ENCODE data around the gene CFAP100. TPM values are rescaled to one million over a fixed set of nuclear protein-coding genes. Genes with fewer than 3 reads are reported as not detected.

CFAP100 gene
- polyA plus RNA-seq, 3 donors = not detected

DNA sequence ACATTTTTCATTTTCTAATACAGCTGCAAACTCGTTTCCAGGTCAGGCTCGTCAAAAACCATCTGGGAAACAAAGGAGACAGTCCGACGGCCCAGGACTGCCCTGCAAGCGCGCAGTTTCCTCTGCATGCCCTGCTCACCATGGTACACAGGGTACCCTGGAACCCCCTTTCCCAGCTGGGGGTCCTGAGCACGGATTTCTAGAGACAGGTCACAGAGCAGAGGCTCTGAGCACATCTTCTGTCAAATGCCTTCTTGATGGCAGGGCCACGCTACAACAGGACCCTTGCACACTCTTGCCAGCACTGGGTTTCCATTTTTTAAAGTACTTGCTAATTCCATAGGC is 72.9 kb downstream of the CFAP100 start:
- Mint-ChIP-seq H3K4me1 (peaks cover 63% of the 10 kb centered on the region), H3K4me3 (no peak overlapping the region), H3K36me3 (peaks cover 75 to 87% of the 10 kb centered on the region in 2 donors), H3K27me3 (ENCODE audit: low read depth in 3 of 3) (no peaks in the 10 kb centered on the region), H3K27ac (peak overlapping the region in 2 of 7 donors; percentile 78 to 80), H3K9me3 (peaks cover 0 to 3% (median 0%) of the 10 kb centered on the region in 7 donors)
- intact Hi-C loops (cut with micrococcal nuclease) = loop anchor here in 1 of 2 donors (10.0 kb wide), 1 partner anchor 113 kb away; the partner anchor contains the start of gene KLF15
- Histone ChIP-seq H3K9ac (ENCODE audit: insufficient read depth, low read length, poor library complexity, severe bottlenecking) (no peak overlapping the region), H3K9me3 (replicated peaks in 1 of 2; ENCODE audit: control insufficient read depth in 1 of 2, insufficient read depth in 1 of 2, low read length in 2 of 2) (no peaks in the 10 kb centered on the region), H2AFZ (ENCODE audit: insufficient read depth, low read depth, low read length, poor library complexity, severe bottlenecking) (no peak overlapping the region), H3K4me3 (replicated peaks in 1 of 3; ENCODE audit: low read depth in 2 of 3, low read length in 3 of 3) (no peak overlapping the region), H3K4me2 (replicated peaks; ENCODE audit: extremely low read depth, low read length, poor library complexity, severe bottlenecking) (no peak overlapping the region), H4K20me1 (ENCODE audit: insufficient read depth, low read length) (peaks cover 96% of the 10 kb centered on the region), H3K36me3 (replicated peaks in 1 of 2; ENCODE audit: control insufficient read depth in 1 of 2, insufficient read depth in 2 of 2, low read length in 2 of 2) (peaks cover 66 to 83% of the 10 kb centered on the region in 2 donors), H3K79me2 (ENCODE audit: insufficient read depth, low read length) (peaks cover 80% of the 10 kb centered on the region), H3K27ac (ENCODE audit: low read depth in 1 of 2, low read length in 2 of 2) (peak overlapping the region; percentile 26 to 76), H3K27me3 (ENCODE audit: control insufficient read depth in 2 of 2, insufficient read depth in 2 of 2, low read length in 2 of 2) (no peaks in the 10 kb centered on the region), H3K4me1 (ENCODE audit: control insufficient read depth in 1 of 2, insufficient read depth in 2 of 2, low read length in 2 of 2) (peaks cover 59 to 66% of the 10 kb centered on the region in 2 donors)
- DNase-seq = no peak
- TF ChIP-seq, protein P1, sequence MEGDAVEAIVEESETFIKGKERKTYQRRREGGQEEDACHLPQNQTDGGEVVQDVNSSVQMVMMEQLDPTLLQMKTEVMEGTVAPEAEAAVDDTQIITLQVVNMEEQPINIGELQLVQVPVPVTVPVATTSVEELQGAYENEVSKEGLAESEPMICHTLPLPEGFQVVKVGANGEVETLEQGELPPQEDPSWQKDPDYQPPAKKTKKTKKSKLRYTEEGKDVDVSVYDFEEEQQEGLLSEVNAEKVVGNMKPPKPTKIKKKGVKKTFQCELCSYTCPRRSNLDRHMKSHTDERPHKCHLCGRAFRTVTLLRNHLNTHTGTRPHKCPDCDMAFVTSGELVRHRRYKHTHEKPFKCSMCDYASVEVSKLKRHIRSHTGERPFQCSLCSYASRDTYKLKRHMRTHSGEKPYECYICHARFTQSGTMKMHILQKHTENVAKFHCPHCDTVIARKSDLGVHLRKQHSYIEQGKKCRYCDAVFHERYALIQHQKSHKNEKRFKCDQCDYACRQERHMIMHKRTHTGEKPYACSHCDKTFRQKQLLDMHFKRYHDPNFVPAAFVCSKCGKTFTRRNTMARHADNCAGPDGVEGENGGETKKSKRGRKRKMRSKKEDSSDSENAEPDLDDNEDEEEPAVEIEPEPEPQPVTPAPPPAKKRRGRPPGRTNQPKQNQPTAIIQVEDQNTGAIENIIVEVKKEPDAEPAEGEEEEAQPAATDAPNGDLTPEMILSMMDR (IDR thresholded peaks at IDR 0.05) = no peak
- 84% methylated on average over 8 of the region's 8 CpGs for WGBS (ENCODE audit: insufficient coverage)

DNA sequence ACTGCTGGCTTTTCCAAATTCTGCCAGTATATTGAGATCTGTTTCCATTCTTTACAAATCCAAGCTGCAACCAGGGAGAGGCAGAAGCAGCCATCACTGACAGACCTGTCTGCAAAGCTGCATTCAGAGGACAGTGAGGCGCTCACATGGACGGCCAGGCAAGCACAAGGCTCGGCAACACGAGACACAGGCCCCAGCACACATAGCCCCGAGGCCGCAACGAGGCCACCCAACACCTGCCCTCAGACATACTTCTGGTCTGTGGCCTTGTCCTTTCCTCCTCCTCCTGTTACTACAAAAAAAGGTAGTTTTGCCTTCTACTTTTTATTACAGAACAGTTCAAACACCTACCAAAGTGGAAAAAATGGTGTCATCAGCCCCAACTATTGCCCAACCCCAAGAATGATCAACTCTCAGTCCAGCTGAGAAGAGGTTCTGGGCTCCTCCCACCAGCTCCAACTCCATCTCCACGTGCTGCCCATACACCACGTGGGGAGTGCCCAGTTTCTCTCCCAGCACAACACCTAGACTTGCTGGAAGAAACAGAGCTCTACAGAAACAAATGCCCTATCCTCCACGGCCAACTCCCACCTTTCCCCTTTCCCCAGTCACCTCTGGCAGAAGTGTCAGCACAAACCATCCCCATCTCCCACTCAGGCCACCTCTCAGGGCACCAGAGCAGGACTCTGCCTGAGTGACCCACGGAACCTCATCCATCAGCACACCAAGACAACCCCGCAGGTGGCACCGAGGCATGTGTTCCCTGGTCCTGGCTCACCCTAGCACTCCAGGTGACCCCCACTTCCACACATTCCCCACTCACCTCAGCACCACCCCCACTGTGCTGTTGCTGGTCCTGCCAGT is 73.6 kb downstream of the CFAP100 start:
- Histone ChIP-seq H3K4me2 (replicated peaks; ENCODE audit: extremely low read depth, low read length, poor library complexity, severe bottlenecking) (no peak overlapping the region), H3K4me1 (ENCODE audit: control insufficient read depth in 1 of 2, insufficient read depth in 2 of 2, low read length in 2 of 2) (peaks cover 65 to 73% of the 10 kb centered on the region in 2 donors), H3K27me3 (ENCODE audit: control insufficient read depth in 2 of 2, insufficient read depth in 2 of 2, low read length in 2 of 2) (no peaks in the 10 kb centered on the region), H3K4me3 (replicated peaks in 1 of 3; ENCODE audit: low read depth in 2 of 3, low read length in 3 of 3) (no peak overlapping the region), H3K27ac (ENCODE audit: low read depth in 1 of 2, low read length in 2 of 2) (peak overlapping the region; percentile 8 to 76), H3K79me2 (ENCODE audit: insufficient read depth, low read length) (peaks cover 81% of the 10 kb centered on the region), H3K9me3 (replicated peaks in 1 of 2; ENCODE audit: control insufficient read depth in 1 of 2, insufficient read depth in 1 of 2, low read length in 2 of 2) (no peaks in the 10 kb centered on the region), H2AFZ (ENCODE audit: insufficient read depth, low read depth, low read length, poor library complexity, severe bottlenecking) (no peak overlapping the region), H3K36me3 (replicated peaks in 1 of 2; ENCODE audit: control insufficient read depth in 1 of 2, insufficient read depth in 2 of 2, low read length in 2 of 2) (peaks cover 63 to 76% of the 10 kb centered on the region in 2 donors), H3K9ac (ENCODE audit: insufficient read depth, low read length, poor library complexity, severe bottlenecking) (no peak overlapping the region), H4K20me1 (ENCODE audit: insufficient read depth, low read length) (peaks cover 96% of the 10 kb centered on the region)
- H3K27me3 Mint-ChIP-seq (ENCODE audit: low read depth in 3 of 3) = no peaks in the 10 kb centered on the region
- intact Hi-C loops (cut with micrococcal nuclease) = loop anchor here in 1 of 2 donors (10.0 kb wide), 1 partner anchor 113 kb away; the partner anchor contains the start of gene KLF15
- peaks cover 0 to 3% (median 0%) of the 10 kb centered on the region in 7 donors for H3K9me3 Mint-ChIP-seq
- DNase-seq = peak; percentile 36 to 49 (median 46)
- H3K4me1 Mint-ChIP-seq = peaks cover 69% of the 10 kb centered on the region
- TF ChIP-seq, protein P1 (IDR thresholded peaks at IDR 0.05) = no peak
- H3K36me3 Mint-ChIP-seq = peaks cover 70 to 81% of the 10 kb centered on the region in 2 donors
- H3K27ac Mint-ChIP-seq = peak overlapping the region; percentile 74 to 92 (median 80)
- no peak overlapping the region for H3K4me3 Mint-ChIP-seq
- WGBS (ENCODE audit: insufficient coverage) = 79% methylated on average over 13 of the region's 13 CpGs

Data from CD14-positive monocyte (primary cell).